AG09309 (cell line): ENCODE results near the gene TEX54.

ENCODE experiments used
- DNase-seq: peaks from one replicate; pipeline ENCODE4 v3.0.0-alpha.2; 2010; ENCODE audit warnings: low read depth
- H3K4me3 ChIP-seq: 2 replicates; pipeline ENCODE4 v1.5.1; 2011; ENCODE audit warnings: mild to moderate bottlenecking, low read depth, low read length, moderate library complexity; ENCODE audit not compliant: control insufficient read depth
- CTCF ChIP-seq: IDR thresholded peaks from 2 replicates; pipeline ENCODE4 v1.5.1; 2011; ENCODE audit warnings: mild to moderate bottlenecking, low read depth, low read length, inconsistent platforms; ENCODE audit not compliant: insufficient read depth, control insufficient read depth; ENCODE audit errors: missing control alignments

The TEX54 gene

GRCh38 chr11:62805076-62805892 lies 27.4 kb downstream of the TEX54 start, which contains the start of gene NXF1:
NXF1 (minus strand) TSS chr11:62805440; CDS start chr11:62805356, 84 bp downstream.
- H3K4me3 ChIP-seq, result peak within 1 kb of the TSS; percentile 77
- no peak for TF ChIP-seq CTCF
- peak; percentile 74 for DNase-seq

GRCh38 chr11:62804310-62805075 lies 28.1 kb downstream of the TEX54 start:
- H3K4me3 ChIP-seq, result peak overlapping the region; percentile 77
- no peak for DNase-seq
- TF ChIP-seq CTCF, result no peak

- no peak for DNase-seq
Measured at GRCh38 chr11:62801071-62801470, 31.6 kb downstream of the TEX54 start.

GRCh38 chr11:62799486-62799885 lies 33.2 kb downstream of the TEX54 start:
- no peak for TF ChIP-seq CTCF
- H3K4me3 ChIP-seq, result no peak overlapping the region
- DNase-seq, result no peak

More at GRCh38 chr11:62801071-62801470, 31.6 kb downstream of the TEX54 start:
- no peak for TF ChIP-seq CTCF
- no peak overlapping the region for H3K4me3 ChIP-seq

- TF ChIP-seq CTCF, result no peak
- H3K4me3 ChIP-seq, result no peak overlapping the region
Measured at GRCh38 chr11:62796281-62796680, 36.4 kb downstream of the TEX54 start.

GRCh38 chr11:62794201-62794775 lies 38.4 kb downstream of the TEX54 start:
- no peak for DNase-seq
- TF ChIP-seq CTCF, result no peak
- H3K4me3 ChIP-seq, result no peak overlapping the region

More at GRCh38 chr11:62796281-62796680, 36.4 kb downstream of the TEX54 start:
- no peak for DNase-seq
